Uterus (tissue), 4 donors: Measurements from ENCODE around the gene RNF208. TPM values are rescaled to one million over a fixed set of nuclear protein-coding genes. Genes with fewer than 3 reads are reported as not detected.

ENCODE experiments used
- DNase-seq, 2 donors: peaks; one replicate each; pipeline ENCODE4 v3.0.0-alpha.2; 2019 to 2020
- H3K27ac ChIP-seq, 2 donors: fragments of 200-600 bp; sonication (generic); 1 replicate in 1 of 2; 2 replicates in 1 of 2; pipeline ENCODE4 v1.5.1; 2016 to 2018
- H3K27me3 ChIP-seq, 2 donors: fragments of 200-600 bp; sonication (generic); one replicate each; pipeline ENCODE4 v1.5.1; 2018 to 2019; ENCODE audit warnings: control low read depth in 1 of 2
- H3K36me3 ChIP-seq, 2 donors: fragments of 200-600 bp; sonication (generic); one replicate each; pipeline ENCODE4 v1.5.1; 2019; ENCODE audit warnings: control low read depth in 1 of 2
- H3K4me1 ChIP-seq, 2 donors: fragments of 200-600 bp; sonication (generic); one replicate each; pipeline ENCODE4 v1.5.1; 2018 to 2019; ENCODE audit warnings: control low read depth in 1 of 2
- H3K4me3 ChIP-seq, 2 donors: fragments of 200-600 bp; sonication (generic); 1 replicate in 1 of 2; 2 replicates in 1 of 2; pipeline ENCODE4 v1.5.1; 2018 to 2019; ENCODE audit warnings: mild to moderate bottlenecking in 1 of 2
- H3K9me3 ChIP-seq, 2 donors: fragments of 200-600 bp; sonication (generic); one replicate each; pipeline ENCODE4 v1.5.1; 2019; ENCODE audit warnings: control low read depth in 1 of 2
- POLR2A ChIP-seq, 2 donors: fragments of 450-650 bp; IDR thresholded peaks; one replicate each; pipeline ENCODE4 v1.6.1; 2016; ENCODE audit warnings: antibody characterized with exemption in 2 of 2, mild to moderate bottlenecking in 1 of 2, moderate library complexity in 1 of 2
- intact Hi-C: fragments of 100-400 bp; cut with DNase I; formaldehyde crosslinking; loops from one replicate; pipeline ENCODE4 v1.15.1; 2023; ENCODE audit warnings: low total_unique reads
- total RNA-seq, 4 donors: library from RNA; depleted of rRNA in 3 of 4; stranded (reverse); fragments of >200 nt in 3 of 4; gene quantifications; one replicate each; pipeline versions ENCODE4 v1.1.0 to v1.2.4, GENCODE V29; 2014 to 2023
- TF ChIP-seq, protein P1 (sequence below), 4 experiments: fragments of 200-600 bp in 2 of 4; fragments of 450-650 bp in 2 of 4; sonication (generic) in 2 of 4; IDR thresholded peaks; one replicate each; pipeline ENCODE4 v1.5.1; 2016 to 2019; ENCODE audit warnings: antibody characterized with exemption in 4 of 4, mild to moderate bottlenecking in 2 of 4, moderate library complexity in 1 of 4
- donor health status: DM: yes; HTN: yes; CAD: no.

Gene RNF208
- total RNA-seq, 4 donors from 2014 or later: 3.7 TPM; not detected in 3

DNA sequence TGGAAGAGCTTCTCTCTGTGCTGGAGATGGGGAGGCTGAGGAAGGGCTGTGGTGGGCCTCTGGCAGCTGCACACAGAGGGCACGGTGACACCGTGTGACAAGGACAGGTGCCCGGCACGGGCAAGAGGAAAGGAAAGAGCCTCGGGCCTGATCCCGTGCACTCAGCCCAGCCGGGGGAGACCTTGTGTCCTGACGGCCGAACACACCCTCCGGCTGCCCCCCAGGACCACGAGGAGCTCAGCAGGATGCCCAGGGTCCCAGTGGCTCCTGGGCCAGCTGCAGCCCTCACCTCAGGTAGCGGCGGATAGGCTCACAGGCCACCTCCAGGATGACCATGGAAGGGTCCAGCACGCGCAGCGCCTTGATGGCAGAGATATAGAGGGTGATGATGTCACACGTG, 39.2 kb downstream of the RNF208 start:
- H3K4me3 ChIP-seq: no peak overlapping the region
- no peak for TF ChIP-seq POLR2A (IDR thresholded peaks at IDR 0.05)
- TF ChIP-seq, protein P1, sequence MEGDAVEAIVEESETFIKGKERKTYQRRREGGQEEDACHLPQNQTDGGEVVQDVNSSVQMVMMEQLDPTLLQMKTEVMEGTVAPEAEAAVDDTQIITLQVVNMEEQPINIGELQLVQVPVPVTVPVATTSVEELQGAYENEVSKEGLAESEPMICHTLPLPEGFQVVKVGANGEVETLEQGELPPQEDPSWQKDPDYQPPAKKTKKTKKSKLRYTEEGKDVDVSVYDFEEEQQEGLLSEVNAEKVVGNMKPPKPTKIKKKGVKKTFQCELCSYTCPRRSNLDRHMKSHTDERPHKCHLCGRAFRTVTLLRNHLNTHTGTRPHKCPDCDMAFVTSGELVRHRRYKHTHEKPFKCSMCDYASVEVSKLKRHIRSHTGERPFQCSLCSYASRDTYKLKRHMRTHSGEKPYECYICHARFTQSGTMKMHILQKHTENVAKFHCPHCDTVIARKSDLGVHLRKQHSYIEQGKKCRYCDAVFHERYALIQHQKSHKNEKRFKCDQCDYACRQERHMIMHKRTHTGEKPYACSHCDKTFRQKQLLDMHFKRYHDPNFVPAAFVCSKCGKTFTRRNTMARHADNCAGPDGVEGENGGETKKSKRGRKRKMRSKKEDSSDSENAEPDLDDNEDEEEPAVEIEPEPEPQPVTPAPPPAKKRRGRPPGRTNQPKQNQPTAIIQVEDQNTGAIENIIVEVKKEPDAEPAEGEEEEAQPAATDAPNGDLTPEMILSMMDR (IDR thresholded peaks at IDR 0.05): no peak
- peaks cover 9 to 15% of the 10 kb centered on the region in 2 donors for H3K4me1 ChIP-seq
- H3K36me3 ChIP-seq: no peaks in the 10 kb centered on the region
- intact Hi-C loops: no loop called here
- H3K27ac ChIP-seq: no peak overlapping the region
- H3K27me3 ChIP-seq: no peaks in the 10 kb centered on the region
- no peaks in the 10 kb centered on the region for H3K9me3 ChIP-seq
- DNase-seq: no peak

DNA sequence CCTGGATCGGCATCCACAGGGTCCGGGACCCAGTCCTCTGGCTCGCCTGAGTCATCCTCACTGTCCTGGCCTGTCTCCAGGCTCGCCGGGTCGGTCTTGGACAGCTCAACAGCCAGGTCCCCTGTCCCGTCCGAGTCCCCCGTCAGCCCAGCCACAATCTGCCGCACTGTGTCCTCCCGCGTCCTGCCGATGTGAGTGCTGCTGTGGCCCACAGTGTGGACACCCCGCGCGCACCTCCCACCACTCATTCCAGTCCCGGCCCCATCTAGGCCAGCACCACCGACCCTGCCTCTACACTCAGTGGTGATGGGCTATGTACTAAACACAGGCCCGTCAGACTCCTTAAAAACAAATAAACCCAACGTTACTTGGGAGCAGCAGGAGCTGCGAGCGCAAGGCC, 40.4 kb downstream of the RNF208 start:
- Histone ChIP-seq H3K4me3 (no peak overlapping the region), H3K9me3 (no peaks in the 10 kb centered on the region), H3K36me3 (no peaks in the 10 kb centered on the region), H3K4me1 (peaks cover 5 to 7% of the 10 kb centered on the region in 2 donors), H3K27me3 (no peaks in the 10 kb centered on the region), H3K27ac (no peak overlapping the region)
- intact Hi-C loops: no loop called here
- no peak for TF ChIP-seq POLR2A (IDR thresholded peaks at IDR 0.05)
- DNase-seq: no peak

DNA sequence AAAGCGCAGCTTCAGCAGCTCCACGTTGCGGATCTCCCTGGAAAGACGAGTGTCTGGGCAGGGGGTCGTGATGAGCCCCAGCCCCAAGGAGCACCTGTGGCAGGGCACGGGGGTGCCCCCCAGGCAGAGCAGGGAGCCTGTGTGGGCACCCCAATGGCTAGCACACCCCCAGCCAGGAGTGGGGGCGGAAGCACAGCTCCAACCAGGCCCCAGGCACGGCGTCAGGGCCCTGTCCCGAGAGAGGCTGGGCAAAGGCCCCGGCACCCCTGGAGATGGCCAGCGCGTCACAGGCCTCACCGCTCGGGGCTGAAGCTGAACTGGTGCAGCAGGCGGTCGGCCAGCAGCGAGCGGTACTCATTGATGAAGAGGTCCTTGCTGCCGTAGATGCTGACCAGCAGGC, 41.5 kb downstream of the RNF208 start:
- Histone ChIP-seq H3K4me3 (no peak overlapping the region), H3K36me3 (no peaks in the 10 kb centered on the region), H3K4me1 (no peaks in the 10 kb centered on the region), H3K9me3 (no peaks in the 10 kb centered on the region), H3K27ac (no peak overlapping the region), H3K27me3 (no peaks in the 10 kb centered on the region)
- TF ChIP-seq POLR2A (IDR thresholded peaks at IDR 0.05): no peak
- TF ChIP-seq, protein P1 (IDR thresholded peaks at IDR 0.05): no peak
- no peak for DNase-seq
- intact Hi-C loops: no loop called here

DNA sequence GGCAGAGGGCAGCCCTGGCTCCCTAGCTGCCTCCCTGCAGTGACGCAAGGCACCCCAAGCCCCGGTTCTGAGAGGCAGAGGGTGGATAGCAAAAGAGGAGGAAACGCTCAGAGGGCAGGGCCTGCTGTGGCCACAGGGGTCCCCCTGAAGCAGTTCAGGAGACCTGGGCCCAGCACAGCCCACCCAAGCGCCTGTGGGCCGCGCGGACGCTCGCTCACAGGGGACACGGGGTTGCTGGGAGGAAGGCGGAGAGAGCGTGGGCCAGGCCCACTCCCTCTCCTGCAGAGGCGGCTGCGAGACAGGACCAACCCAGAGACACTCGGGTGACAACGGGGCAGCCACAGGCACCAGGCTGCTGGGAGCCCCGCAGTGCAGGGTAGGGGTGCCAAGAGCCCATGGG, 42.3 kb downstream of the RNF208 start:
- no peak overlapping the region for H3K27ac ChIP-seq
- no peak overlapping the region for H3K4me3 ChIP-seq
- TF ChIP-seq, protein P1 (IDR thresholded peaks at IDR 0.05): no peak
- no peak for TF ChIP-seq POLR2A (IDR thresholded peaks at IDR 0.05)
- no peaks in the 10 kb centered on the region for H3K4me1 ChIP-seq
- H3K27me3 ChIP-seq: no peaks in the 10 kb centered on the region
- no peaks in the 10 kb centered on the region for H3K36me3 ChIP-seq
- no peak for DNase-seq
- H3K9me3 ChIP-seq: no peaks in the 10 kb centered on the region
- intact Hi-C loops: no loop called here

DNA sequence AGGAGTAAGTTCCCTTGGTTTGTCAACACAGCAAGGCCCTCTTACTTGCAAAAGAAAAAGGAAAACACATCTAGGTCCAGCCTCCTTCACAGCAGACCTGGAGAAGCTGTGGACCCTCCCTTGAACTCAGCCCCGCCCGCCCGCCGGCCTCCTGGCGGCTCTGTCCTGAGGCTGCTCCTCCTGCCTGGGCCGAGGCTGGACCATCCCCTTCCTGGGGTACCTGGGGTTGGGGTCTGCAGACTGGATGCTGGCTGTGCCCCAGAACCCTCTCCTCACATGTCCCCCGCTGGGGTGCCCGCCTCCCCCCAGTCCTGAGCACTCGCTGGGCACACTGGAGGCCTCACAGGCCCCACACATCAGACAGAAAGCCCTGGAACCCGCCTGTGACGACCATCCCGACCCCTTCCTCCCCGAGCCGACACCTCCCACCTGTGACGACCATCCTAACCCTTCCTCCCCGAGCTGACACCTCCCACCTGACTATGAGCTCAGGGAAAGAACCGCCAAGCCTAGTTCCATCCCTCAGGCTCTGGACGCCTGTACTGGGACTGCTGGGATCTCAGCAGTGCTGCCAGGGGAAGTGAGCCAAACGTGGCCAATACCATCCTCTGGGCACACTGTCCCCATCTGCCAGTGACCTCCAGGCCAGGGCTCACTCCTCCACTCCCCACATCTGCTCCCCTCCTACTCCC, 43.0 kb downstream of the RNF208 start:
- H3K36me3 ChIP-seq: no peaks in the 10 kb centered on the region

More for the DNA sequence above, 43.0 kb downstream of the RNF208 start:
- no peaks in the 10 kb centered on the region for H3K9me3 ChIP-seq
- intact Hi-C loops: no loop called here
- H3K4me1 ChIP-seq: no peaks in the 10 kb centered on the region
- H3K27ac ChIP-seq: no peak overlapping the region
- TF ChIP-seq, protein P1 (IDR thresholded peaks at IDR 0.05): no peak
- no peak for TF ChIP-seq POLR2A (IDR thresholded peaks at IDR 0.05)
- H3K27me3 ChIP-seq: no peaks in the 10 kb centered on the region
- DNase-seq: no peak
- no peak overlapping the region for H3K4me3 ChIP-seq
